Activated CD4-positive, alpha-beta T cell treated with anti-CD3 and anti-CD28 coated beads, Interleukin-2, amount 50 U/mL, for 16 hours (primary cell): ENCODE results near the gene ACSF2.

Experiments
- DNase-seq: peaks from one replicate; pipeline ENCODE4 v3.0.0-alpha.2; 2020

ACSF2 gene

DNA sequence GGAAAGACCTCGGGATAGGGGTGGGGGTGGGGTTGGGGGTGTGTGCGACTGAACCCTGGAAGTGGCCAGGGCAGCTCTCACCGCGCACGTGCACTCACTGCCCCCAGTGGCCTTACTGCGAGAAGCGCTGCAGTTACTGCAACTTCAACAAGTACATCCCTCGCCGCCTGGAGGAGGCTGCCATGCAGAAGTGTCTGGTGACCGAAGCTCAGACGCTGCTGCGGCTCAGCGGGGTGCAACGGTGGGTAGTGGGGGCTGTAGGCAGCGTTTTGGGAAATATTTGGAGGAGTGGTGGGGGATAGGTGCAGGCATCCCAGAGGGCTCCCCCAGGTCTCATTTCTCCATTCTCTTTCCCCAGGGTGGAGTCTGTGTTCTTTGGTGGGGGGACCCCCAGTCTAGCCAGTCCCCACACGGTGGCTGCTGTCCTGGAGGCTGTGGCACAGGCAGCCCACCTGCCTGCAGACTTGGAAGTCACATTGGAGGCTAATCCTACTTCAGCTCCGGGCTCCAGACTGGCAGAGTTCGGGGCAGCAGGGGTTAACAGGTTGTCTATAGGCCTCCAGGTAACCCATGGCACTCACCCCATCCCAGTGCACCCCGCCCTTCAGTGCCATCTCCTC, 53.6 kb downstream of the ACSF2 start:
- peak; percentile 81 for DNase-seq

DNA sequence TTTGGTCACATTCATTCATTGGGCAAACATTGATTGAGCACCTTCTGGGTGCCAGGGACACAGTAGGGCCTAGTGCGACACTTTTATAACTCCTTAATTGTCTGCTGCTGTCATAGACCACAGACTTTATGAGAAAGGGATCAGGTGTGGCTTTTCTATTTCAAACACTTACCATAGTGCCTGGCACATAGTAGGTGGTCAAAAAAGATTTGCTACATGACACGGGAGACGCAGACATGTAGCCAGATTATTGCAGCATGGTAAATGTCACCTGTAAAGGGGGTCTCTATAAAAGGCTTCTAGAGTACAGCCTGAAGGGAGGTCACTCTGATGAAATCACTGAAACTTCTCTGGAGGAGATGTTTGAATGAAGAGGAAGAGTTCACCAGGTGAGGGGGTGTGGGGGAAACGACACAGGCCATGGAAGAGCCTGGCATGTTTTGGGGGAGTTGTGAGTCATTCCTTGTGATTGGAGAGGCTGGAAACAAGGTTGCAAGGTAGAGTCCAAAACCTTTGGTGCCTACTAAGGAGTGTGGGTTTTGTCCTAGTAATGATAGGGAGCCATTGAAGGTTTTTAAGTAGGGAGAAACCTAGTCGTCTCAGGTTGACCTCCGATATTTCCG, 54.2 kb downstream of the ACSF2 start:
- no peak for DNase-seq

DNA sequence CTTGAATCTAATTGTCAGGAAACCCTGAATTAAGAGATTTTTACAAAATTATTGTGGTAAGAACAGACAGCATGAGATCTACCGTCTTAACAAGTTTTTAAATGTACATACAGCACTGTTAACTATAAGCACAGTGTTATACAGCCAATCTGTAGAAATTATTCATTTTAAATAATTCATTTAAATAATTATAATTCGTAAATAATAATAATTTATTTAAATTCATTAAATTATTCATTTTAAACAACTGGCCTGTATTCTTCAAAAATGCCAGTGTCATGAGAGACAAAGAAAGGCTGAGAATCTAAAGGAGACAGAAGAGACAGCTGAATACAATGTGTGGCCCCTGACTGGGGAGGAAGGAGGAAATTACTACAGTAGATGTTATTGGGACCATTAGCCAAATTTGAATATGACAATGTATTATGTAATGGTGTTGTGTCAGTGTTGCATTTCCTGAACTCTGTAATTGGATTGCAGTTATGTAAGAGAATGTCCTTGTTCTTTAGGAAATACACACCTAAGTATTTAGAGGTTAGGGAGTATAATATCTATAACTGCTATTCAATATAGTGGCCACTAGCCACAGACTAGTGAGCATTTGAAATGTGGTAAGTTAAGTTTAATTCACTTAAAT, 55.0 kb downstream of the ACSF2 start:
- no peak for DNase-seq

- no peak for DNase-seq
Observed at GRCh38 chr17:50481648-50482047, 55.6 kb downstream of the ACSF2 start.

DNA sequence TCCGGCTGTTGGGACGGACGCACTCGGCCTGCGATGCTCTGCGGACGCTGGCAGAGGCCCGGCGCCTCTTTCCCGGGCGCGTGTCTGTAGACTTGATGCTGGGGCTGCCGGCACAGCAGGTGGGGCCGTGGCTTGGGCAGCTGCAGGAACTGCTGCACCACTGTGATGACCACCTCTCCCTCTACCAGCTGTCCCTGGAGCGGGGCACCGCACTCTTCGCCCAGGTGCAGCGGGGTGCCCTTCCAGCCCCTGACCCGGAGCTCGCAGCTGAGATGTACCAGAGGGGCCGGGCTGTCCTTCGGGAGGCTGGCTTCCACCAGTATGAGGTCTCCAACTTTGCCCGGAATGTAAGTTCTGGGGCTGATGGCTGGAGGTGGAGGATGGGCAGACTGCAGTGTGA, 56.1 kb downstream of the ACSF2 start:
- DNase-seq: no peak

GRCh38 chr17:50482516-50482915, 56.5 kb downstream of the ACSF2 start:
- DNase-seq: peak; percentile 84

- DNase-seq: no peak
Observed at GRCh38 chr17:50483266-50483665, 57.2 kb downstream of the ACSF2 start.

- DNase-seq: no peak
Observed at GRCh38 chr17:50484386-50485155, 58.6 kb downstream of the ACSF2 start.

- DNase-seq: no peak
Observed at GRCh38 chr17:50487213-50488096, 61.4 kb downstream of the ACSF2 start.

GRCh38 chr17:50488880-50489279, 62.9 kb downstream of the ACSF2 start:
- DNase-seq: no peak

- no peak for DNase-seq
Observed at GRCh38 chr17:50491505-50491904, 65.5 kb downstream of the ACSF2 start.

- DNase-seq: no peak
Observed at GRCh38 chr17:50492214-50492613, 66.2 kb downstream of the ACSF2 start.

DNA sequence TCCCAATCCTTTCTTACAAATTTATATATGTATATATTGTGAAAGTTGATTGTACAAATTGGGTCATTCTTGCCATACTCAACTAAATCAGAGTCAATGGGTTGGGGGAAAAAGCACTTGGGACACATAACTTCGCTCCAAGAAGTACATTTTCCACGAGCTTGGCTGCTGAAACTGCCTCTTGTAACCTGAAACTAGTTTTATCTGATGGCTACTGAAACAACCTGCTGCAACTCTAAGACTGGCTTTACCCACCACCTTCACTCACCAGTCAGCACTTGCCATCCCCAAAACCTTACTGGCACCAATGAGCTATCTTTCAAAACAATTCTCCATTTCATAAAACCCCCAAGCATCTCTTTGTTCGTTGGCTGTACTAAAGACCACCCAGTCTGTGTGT, 67.7 kb downstream of the ACSF2 start:
- no peak for DNase-seq

GRCh38 chr17:50495217-50495823, 69.3 kb downstream of the ACSF2 start:
- DNase-seq: no peak

DNA sequence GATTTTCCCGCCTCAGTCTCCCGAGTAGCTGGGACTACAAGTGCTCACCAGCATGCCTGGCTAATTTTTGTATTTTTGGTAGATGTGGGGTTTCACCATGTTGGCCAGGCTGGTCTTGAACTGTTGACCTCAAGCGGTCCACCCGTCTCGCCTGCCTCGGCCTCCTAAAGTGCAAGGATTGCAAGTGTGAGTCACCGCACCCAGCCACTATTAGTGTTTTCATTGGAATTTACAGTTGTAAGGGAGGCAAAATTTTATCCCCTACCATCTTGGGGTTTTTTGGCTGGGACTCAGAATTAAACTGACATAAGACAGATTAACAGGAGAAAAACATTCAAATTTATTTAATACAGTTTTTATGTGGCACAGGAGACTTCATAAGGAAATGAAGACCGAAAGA, 69.9 kb downstream of the ACSF2 start:
- no peak for DNase-seq

DNA sequence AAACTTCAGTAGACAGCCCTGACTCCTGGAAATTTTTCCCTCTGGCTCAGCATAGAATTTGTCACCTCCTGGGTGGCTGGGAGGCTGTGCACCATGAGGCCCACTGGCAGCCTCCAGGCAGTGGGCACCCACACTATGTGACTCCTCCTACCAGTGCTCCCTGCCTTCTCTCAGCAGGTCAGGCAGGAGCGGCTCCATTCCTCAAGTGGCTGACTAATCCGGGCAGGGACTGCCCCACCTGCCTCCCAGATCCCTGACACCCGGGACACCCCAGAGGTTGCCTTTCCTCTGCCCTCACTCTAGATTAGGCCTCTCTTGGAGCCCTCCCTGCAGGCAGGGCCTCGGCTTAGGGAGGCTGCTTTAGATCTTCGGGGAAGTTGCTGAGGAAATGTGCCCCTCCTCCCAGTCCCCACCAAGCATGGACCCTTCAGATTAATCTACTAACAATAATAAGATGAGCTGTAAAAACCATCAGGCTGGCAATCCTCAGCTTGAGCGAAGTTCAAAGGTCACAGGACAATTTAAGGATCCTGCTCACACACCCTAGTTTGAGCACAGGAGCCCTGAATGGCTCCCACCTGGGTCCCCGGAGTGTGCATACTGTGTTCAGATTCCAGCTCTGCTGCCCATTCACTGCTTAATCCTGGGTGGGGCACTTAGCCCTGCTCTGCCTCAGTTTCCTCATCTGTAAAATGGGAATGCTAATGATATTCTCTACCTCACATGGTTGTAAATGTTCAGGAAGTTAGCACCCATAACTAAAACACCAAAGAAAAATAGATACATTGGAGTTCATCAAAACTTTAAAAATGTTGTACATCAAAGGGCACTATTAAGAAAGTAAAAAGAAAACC, 72.2 kb downstream of the ACSF2 start:
- DNase-seq: no peak

- DNase-seq: no peak
Observed at GRCh38 chr17:50499270-50499669, 73.3 kb downstream of the ACSF2 start.

DNA sequence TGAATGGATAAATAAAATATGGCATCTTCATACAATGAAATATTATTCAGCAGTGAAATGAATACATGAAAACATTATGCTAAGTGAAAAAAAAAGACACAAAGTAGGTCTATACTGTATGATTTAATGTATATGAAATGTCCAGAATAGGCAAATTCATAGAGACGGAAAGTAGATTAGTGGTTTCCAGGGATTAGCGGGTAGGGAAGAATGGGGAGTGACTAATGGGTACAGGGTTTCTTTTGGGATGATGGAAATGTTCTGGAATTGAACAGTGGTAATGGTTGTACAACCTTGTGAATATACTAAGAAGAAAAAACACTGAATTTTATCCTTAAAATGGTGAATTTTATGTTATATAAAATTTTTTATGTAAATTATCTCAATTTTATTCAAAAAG, 73.7 kb downstream of the ACSF2 start:
- DNase-seq: no peak

- peak; percentile 27 for DNase-seq
Observed at GRCh38 chr17:50501054-50501453, 75.0 kb downstream of the ACSF2 start.

- DNase-seq: no peak
Observed at GRCh38 chr17:50502301-50502990, 76.4 kb downstream of the ACSF2 start.
